NCI-H2196 (cell line): ENCODE measurements around the gene MAPK8IP3.
"Not testable (repeated sequence)": the region's sequence is repeated elsewhere in the genome, so short reads cannot be mapped to it uniquely, and the experiment has no call there.

Experiments
- DNase-seq: peaks from one replicate; lab custom pipeline; 2025; ENCODE audit not compliant: unreplicated experiment; lab: John Stamatoyannopoulos, UW

The MAPK8IP3 gene

DNA sequence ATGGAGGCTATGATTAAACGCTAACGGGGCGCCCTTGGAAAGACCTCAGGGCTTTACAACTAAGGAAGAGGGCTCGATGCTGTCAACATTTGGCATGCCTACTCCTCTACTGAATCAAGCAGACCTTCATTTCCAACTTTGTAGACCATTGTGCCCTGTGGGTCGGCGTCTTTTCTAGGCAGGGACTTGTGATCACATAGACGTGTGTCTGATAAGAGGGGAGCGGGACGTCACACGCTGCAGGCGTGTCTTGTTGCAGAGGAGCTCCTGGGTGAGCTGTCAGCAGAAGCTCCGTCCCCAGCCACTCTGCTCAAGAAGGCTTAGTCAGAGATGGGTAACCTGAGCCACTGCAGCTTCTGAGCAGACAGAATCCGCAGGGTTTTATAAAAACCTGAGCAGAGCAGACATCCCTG, 2.8 kb downstream of the MAPK8IP3 start:
- no peak for DNase-seq

DNA sequence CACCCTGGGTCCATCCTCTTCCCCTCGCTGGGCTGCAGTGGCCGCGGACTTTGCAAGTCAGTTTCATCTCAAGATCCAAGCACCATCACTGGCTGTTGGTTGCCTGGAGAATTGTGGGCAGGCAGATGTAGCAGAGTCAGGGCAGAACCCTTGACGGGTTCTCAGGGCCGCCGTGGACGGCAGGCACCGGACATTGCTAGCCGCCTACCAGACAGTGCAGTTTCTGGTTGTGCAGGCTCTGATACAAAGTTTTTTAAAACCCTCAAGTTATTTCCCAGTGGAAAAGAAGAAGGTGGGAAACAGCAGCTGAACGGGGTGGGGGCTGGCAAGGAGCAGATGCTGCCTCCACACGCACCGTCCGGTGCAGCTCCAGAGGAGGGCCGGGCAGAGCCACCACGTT, 3.4 kb downstream of the MAPK8IP3 start:
- no peak for DNase-seq

DNA sequence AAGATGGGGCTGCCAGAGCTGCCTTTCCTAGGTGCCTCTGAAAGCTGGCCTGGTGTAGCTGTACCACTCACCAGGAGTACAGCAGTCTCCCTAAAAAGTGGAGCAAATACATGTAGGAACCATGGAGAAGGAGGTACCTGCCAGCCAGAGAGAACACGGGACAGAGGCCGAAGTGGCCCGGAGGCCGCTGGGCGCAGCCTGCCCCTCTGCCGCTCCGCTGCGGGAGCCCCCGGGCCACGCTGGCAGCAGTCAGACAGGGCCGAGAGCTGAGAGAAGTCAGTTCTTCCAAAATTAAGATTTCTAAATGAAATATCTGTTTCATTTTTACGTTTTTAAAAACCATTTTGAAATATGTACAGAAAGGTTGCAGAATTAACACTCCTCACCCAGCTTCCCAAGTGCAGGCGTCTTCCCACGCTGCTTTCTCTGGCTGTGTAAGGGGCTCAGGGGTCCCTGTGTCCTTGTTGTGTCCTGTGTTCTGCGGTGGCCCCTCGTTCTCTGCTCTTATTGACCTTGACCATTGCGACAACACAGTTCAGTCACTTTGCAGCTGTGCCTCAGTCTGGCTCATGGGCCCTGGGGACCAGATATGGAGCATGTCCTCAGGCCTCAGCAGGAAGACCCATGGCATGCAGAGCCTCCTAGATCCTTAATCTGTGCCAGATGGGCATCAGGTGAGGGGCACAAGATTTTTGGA, 5.0 kb downstream of the MAPK8IP3 start:
- no peak for DNase-seq

DNA sequence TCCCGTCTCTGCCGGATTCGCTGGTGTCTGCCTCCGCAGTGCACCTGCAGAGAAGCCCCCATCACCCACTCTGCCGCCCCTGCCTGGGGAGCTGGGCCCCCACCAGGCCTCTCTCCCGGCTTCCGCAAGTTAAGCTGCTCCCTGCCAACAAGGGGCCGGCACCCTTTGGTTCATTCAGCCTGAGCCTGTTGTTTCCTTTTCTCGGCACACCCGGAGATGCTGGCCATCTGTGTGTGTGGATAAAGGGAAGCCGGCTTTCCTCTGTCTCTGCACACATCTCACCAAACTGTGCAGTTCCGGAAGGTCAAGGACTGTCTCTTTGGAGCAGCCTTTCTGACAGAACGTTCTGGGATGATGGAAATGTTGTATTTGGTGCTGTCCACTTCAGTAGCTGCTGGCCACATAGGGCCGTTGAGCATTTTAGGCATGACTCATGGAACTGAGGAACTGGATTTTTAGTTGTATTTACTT, 6.8 kb downstream of the MAPK8IP3 start:
- no peak for DNase-seq

DNA sequence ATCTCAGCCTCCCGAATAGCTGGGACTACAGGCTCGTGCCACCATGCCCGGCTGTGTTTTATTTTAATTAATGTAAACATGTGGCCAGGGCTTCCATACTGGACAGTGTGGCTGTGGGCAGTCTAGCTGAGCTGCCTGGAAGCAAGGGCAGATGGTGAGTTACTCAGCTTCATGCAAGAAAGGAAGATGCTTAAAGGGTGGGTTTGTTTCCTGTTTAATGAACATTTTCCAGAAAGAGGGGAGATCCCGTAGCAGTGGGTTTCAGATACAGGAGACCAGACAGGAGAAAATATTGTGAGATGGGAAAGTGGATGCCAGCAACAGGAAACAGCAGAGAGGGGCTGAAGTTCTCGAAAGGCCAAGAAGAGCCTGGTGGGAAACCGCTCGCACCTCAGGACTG, 7.3 kb downstream of the MAPK8IP3 start:
- no peak for DNase-seq

DNA sequence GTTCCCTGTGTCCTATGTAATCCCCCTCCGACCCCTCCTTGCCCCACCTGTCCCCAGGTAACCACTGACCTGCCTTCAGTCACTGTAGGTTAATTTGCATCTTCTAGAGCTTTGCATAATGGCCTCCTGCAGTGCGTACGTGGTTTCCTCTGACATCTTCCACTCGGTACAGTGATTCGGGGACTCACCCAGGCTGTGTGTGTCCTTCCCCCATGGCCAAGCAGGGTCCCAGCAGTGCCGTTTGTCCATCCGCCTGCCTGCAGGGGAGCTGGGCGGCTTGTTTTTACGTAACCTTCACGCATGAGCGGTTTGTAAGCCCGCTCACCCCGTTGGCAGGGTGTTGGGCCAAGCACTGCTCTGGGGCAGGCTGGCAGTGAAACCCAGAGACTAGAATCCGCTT, 7.9 kb downstream of the MAPK8IP3 start:
- DNase-seq, result no peak

DNA sequence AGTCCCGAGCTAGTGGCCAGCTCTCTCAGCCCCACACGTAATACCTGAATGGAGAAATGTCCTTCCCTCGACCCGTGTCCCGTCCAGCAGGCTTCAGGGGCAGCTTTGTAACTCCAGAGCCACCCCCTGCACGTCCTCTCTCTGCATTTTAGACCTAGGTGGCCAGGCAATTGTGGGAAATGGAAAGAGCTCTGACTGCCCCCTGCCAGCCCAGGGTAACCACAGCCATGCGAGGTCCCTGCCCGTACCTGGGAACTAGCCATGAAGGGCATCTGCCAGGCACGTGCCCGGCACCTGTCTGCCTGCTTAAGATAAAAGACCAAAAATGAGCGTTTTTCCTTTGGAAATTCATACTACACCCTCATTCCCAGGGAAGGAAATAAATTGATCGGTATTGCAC, 9.2 kb downstream of the MAPK8IP3 start:
- DNase-seq, result no peak

DNA sequence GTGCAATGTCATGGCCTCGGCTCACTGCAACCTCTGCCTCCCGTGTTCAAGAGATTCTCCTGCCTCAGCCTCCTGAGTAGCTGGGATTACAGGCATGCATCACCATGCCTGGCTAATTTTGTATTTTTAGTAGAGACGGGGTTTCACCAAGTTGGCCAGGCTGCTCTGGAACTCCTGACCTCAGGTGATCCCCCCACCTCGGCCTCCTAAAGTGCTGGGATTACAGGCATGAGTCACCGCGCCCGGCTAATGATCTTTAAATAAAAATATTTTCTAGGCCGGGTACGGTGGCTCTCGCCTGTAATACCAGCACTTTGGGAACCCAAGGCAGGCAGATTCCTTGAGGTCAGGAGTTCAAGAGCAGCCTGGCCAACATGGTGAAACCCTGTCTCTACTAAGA, 12.2 kb downstream of the MAPK8IP3 start:
- not testable (repeated sequence) for DNase-seq

DNA sequence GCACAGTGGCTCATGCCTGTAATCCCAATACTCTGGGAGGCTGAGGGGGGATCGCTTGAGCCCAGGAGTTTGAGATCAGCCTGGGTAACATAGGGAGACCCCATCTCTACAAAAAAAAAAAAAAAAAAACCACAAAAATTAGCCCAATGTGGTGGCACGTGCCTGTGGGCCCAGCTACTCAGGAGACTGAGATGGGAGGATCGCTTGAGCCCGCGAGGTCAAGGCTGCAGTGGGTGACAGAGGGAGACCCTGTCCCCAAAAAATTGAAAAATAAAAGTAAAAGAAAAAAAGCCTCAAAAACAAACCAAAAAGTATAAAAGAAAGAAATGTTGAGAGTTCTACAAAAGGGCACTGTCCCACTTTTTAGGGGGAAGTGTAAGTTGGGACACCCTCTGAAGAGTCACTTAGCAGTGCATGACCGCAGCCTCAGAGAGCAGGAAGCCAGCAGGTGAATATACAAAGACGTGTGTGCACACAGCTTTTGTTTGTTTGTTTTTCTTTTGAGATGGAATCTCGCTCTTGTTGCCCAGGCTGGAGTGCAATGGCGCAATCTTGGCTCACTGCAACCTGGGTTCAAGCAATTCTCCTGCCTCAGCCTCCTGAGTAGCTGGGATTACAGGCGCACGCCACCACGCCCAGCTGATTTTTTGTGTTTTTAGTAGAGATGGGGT, 13.7 kb downstream of the MAPK8IP3 start:
- DNase-seq, result peak; percentile 72

DNA sequence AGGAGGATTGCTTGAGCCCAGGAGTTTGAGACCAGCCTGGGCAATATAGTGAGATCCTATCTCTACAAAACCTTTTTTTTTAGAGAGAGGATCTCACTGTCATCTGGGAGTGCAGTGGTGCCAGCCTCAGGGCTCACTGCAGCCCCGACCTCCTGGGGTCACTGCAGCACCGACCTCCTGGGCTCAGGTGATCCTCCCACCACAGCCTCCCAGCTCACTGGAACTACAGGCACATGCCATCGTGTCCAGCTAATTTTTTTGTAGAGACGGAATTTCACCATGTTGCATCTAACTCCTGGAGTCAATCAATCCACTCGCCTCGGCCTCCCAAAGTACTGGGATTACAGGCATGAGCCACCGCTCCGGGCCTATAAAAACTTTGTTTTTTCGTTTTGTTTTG, 15.4 kb downstream of the MAPK8IP3 start:
- no peak for DNase-seq

DNA sequence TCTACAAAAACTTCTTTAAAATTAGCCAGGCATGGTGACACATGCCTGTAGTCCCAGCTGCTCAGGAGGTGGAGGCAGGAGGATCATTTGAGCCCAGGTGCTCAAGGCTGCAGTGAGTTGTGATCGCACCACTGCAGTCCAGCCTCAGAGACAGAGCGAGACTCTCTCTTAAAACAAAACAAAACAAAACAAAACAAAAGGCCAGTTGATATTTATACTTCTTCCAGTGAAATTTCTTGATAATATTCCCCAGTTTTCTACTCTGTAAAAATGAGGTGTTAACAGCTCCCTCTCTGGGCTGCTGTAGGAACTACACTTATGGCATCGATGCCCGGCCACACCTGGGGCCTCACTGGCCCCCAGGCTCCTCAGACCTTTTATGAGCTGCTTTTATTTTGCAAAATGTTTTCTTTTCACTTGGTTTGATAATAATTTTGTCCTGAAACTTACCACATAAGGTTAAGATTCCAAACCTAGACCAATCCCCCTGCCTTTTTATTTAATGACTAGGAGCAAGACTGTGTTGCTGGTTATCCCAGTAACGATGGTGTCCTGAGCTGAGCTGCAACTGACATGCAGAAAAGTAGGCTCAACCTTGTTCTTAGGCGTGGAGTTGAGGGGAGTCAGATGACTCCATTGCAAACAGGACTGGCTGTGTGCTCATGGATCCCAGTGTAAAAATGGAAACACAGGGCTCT, 17.6 kb downstream of the MAPK8IP3 start:
- peak; percentile 50 for DNase-seq

DNA sequence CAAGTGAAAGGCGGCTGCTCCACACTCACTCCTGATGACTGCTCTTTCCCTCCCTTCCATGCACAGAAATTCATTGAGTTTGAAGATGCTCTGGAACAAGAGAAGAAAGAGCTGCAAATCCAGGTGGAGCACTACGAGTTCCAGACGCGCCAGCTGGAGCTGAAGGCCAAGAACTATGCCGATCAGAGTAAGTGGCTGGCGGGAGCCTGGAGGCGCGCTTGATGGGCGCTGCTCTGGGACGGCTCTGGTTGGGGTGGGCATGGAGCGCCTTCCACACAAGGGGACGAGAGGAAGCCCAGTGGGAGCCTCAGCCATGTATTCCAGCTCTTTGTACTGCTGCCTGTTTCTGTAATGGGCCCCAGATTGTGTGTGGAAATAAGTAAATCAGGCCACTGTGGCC, 18.5 kb downstream of the MAPK8IP3 start:
- no peak for DNase-seq

DNA sequence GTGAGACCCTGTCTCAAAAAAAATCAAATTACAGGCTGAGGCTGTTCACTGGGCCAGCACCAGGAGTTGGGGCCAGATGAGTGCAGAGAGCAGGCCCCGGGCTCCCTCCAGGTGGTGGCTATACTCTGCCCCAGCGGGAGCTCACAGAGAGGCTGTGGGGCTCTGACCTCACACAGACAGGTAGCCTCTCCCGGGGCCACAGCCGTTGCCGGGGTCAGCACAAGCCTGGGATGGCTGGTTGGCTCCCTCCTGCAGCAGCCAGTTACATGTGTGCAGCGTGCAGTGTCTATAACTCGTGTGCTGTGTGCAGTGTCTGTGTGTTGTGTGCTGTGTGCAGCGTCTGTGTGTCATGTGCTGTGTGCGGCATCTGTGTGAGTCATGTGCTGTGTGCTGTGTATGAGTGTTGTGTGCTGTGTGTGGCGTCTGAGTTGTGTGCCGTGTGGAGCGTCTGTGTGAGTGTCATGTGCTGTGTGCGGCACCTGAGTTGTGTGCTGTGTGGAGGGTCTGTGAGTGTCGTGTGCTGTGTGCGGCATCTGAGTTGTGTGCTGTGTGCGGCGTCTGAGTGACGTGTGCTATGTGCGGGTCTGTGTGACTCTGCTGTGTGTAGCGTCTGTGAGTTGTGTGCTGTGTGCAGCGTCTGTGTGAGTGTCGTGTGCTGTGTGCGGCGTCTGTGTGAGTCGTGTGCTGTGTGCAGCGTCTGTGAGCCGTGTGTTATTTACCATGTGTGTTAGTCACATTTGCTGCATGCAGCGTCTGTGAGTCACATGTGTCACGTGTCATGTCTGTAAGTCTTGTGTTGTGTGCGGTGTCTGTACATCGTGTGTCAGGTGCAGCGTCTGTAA, 20.9 kb downstream of the MAPK8IP3 start:
- DNase-seq, result no peak

DNA sequence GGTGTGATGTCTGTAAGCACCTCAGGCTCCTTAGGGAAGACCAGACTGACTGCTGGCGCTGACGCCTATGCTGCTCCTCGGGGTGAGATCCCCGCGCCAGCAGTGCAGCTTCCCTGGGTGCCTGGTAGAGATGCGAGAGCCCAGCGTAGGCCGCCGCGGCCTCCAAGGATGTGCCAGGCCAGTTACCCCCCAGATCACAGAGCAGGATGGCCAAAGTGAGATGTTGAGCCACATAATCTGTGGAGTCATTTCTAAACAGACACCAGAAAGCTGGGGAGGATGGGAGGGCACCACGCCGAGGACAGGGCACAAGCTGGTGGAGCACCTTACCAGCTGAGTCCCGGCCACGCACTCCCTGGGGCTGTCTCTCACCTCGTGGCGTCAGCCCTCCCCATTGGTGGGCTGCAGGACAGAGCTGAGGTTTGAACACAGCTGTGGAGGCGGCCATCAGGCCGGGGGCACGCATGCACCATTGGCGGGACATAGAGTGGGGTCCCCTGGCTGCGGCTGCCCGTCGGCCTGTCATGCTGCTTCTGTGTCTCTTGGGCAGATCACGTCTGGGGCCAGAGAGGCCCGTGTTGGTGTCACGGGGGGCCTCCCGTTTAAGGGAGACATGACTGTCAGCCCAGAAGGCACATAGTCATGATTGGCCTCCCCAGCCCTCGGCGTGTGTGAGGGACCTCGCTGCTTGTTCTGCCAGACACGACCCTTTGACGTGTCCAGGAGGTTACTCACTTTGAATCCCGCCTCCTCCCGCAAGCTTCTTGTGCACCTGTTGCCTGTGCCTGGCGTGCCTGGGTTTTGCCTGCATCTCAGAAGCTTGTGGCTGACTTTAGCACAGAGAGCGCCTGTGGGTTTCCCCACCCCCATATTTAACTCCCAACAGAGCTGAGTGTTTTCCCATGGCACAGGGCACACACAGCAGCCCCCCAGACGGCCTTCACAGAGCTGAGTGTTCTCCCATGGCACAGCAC, 21.9 kb downstream of the MAPK8IP3 start:
- DNase-seq, result no peak

DNA sequence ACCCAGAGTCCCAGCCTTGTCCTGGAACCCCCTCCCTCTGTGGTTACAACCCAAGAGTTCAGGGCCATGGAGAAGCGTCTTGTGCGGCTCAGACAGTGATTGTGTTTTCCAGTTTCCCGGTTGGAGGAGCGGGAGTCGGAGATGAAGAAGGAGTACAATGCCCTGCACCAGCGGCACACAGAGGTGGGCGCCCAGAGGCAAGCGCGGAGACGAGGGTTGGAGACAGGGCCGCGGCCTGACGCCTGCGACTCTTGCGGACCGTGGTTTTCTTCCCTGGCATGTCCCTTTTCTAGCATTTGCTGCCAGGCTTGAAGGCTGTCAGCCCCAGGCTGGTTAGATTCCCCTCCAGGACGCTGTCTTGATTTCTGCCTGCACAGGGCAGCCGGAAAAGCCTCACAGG, 23.0 kb downstream of the MAPK8IP3 start:
- no peak for DNase-seq

DNA sequence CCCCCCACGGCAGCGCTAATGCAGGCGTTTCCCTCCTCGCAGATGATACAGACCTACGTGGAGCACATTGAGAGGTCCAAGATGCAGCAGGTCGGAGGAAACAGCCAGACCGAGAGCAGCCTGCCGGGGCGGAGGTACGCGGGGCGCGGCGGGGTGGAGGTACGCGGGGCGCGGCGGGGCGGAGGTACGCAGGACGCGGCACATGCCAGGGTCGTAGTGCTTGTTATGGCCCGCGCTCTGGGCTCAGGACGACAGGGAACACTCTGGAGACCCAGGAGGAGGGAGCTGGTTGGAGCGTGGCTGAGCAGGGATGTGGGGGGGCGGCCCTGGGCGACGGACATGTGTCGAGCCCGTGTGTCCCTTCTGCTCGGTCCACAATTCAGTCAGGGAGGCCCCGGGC, 23.4 kb downstream of the MAPK8IP3 start:
- no peak for DNase-seq

DNA sequence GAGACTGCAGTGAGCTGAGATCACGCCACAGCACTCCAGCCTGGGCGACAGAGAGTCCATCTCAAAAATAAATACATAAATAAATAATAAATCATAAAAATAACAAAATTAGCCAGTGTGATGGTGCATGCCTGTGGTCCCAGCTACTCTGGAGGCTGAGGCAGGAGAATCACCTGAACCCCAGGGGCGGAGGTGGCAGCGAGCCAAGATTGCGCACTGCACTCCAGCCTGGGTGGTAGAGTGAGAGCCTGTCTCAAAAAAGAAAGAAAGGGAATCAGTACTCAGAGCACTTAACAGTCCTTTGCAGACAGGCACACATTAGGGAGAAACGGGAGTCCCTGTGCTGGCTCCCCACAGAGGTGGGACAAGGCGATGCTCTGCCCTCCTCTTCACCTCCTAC, 25.1 kb downstream of the MAPK8IP3 start:
- no peak for DNase-seq

DNA sequence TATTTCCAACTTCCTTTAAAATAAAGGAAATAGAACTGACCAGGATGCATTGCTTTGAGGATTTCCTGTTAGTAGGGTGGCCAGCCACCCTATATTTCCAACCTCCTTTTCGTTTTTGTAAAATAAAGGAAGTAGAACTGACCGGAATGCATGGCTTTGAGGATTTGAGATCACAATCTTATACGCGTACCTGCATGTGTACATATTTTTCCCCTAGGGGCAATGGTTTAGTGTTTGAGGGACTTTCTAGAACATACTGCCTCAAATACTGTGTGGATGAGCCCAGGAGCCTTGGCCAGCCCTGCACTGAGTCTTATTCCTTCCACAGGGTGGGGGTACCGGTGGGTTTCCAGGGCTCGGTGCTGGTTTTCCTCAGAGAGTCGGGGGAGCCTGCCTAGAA, 25.6 kb downstream of the MAPK8IP3 start:
- DNase-seq, result no peak

DNA sequence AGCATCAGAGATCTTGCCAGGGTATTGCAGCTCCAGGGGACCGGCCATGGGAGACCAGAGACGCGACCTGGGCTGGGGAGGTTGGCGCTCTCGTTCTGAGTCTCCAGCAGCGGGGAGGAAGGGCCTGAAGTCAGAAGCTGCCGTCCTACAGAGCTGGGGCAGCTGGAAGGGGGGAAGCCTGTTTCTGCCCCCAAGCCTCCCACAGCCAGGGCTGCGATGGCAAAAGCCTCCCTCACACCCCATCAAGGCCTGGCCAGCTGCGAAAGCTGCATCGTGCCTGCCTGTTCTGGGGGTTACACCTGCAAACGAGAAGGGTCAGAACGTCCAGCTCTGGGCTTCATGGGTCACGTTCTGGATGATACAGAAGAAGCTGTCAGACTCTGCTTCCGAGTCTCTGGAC, 26.1 kb downstream of the MAPK8IP3 start:
- DNase-seq, result no peak

DNA sequence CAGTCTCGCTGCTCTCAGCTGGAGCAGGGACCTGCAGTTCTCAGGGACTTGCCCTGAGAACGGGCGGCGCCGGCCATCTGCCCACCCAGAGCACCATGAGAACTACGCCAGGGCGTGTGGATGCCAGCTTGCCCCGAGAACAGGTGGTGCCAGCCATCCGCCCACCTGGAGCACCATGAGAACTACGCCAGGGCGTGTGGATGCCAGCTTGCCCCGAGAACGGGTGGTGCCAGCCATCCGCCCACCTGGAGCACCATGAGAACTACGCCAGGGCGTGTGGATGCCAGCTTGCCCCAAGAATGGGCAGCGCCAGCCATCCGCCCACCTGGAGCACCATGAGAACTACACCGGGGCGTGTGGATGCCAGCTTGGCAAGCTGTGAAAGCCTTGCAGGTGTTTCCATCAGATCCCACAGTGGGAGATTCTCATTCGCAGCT, 26.6 kb downstream of the MAPK8IP3 start:
- not testable (repeated sequence) for DNase-seq
